OCI-LY1 (cell line): Measurements from ENCODE around the gene IGFBPL1.

Experiments used
- CTCF ChIP-seq: fragments of 200-600 bp; sonication (generic), shearing (Covaris generic); IDR thresholded peaks from 2 replicates; pipeline ENCODE4 v1.5.1; 2017; ENCODE audit warnings: mild to moderate bottlenecking, antibody characterized with exemption, low read length, moderate library complexity, mixed read lengths
- EZH2 ChIP-seq: fragments of 200-600 bp; sonication (generic), shearing (Covaris generic); IDR thresholded peaks from 2 replicates; pipeline ENCODE4 v1.8.0; 2017; ENCODE audit warnings: borderline replicate concordance, mixed run types, mild to moderate bottlenecking, antibody characterized with exemption, low read length, moderate library complexity, mixed read lengths

DNA sequence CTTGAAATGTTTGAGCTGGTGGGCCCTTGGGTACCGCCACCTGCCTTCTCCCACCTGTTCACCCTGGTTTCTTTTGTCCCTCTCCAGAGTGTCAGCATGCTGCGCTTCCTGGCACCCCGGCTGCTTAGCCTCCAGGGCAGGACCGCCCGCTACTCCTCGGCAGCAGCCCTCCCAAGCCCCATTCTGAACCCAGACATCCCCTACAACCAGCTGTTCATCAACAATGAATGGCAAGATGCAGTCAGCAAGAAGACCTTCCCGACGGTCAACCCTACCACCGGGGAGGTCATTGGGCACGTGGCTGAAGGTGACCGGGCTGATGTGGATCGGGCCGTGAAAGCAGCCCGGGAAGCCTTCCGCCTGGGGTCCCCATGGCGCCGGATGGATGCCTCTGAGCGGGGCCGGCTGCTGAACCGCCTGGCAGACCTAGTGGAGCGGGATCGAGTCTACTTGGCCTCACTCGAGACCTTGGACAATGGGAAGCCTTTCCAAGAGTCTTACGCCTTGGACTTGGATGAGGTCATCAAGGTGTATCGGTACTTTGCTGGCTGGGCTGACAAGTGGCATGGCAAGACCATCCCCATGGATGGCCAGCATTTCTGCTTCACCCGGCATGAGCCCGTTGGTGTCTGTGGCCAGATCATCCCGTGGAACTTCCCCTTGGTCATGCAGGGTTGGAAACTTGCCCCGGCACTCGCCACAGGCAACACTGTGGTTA lies 28.4 kb downstream of the IGFBPL1 start:
- TF ChIP-seq CTCF (no peak), EZH2 (no peak)
